ENCODE measurements around the gene DPM2.

The DPM2 gene

GRCh38 chr9:127961155-127961490 lies 23.5 kb upstream of the DPM2 start:
- Histone ChIP-seq H3K4me2 (ENCODE audit: low read length) (no peak overlapping the region), H3K27me3 (ENCODE audit: low read depth, low read length) (no peaks in the 10 kb centered on the region), H3K27ac (ENCODE audit: low read length) (no peak overlapping the region), H3K4me1 (ENCODE audit: low read length) (peaks cover 33% of the 10 kb centered on the region), H2AFZ (ENCODE audit: low read depth, low read length) (no peak overlapping the region), H3K79me2 (ENCODE audit: low read length) (peaks cover 13% of the 10 kb centered on the region; the same call in 1 of the 2 replicates), H3K9me3 (ENCODE audit: insufficient read depth, low read length) (no peaks in the 10 kb centered on the region), H3K9ac (ENCODE audit: low read length) (no peak overlapping the region), H3K4me3 (ENCODE audit: low read length) (no peak overlapping the region), H4K20me1 (ENCODE audit: insufficient read depth, low read length) (peaks cover 6% of the 10 kb centered on the region; the same call in 1 of the 2 replicates), H3K36me3 (replicated peaks; ENCODE audit: low read depth, low read length) (no peaks in the 10 kb centered on the region)
- no peak for TF ChIP-seq EZH2phosphoT487 (IDR thresholded peaks at IDR 0.05; ENCODE audit: low read depth)
- TF ChIP-seq, protein P1, sequence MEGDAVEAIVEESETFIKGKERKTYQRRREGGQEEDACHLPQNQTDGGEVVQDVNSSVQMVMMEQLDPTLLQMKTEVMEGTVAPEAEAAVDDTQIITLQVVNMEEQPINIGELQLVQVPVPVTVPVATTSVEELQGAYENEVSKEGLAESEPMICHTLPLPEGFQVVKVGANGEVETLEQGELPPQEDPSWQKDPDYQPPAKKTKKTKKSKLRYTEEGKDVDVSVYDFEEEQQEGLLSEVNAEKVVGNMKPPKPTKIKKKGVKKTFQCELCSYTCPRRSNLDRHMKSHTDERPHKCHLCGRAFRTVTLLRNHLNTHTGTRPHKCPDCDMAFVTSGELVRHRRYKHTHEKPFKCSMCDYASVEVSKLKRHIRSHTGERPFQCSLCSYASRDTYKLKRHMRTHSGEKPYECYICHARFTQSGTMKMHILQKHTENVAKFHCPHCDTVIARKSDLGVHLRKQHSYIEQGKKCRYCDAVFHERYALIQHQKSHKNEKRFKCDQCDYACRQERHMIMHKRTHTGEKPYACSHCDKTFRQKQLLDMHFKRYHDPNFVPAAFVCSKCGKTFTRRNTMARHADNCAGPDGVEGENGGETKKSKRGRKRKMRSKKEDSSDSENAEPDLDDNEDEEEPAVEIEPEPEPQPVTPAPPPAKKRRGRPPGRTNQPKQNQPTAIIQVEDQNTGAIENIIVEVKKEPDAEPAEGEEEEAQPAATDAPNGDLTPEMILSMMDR (IDR thresholded peaks at IDR 0.05; ENCODE audit: low read depth, low read length), result no peak

- Histone ChIP-seq H3K4me1 (ENCODE audit: low read length) (peaks cover 33% of the 10 kb centered on the region), H3K4me2 (ENCODE audit: low read length) (no peak overlapping the region), H3K27ac (ENCODE audit: low read length) (no peak overlapping the region), H3K36me3 (replicated peaks; ENCODE audit: low read depth, low read length) (no peaks in the 10 kb centered on the region), H3K9ac (ENCODE audit: low read length) (no peak overlapping the region), H3K79me2 (ENCODE audit: low read length) (peaks cover 13% of the 10 kb centered on the region; the same call in 1 of the 2 replicates), H2AFZ (ENCODE audit: low read depth, low read length) (no peak overlapping the region), H3K4me3 (ENCODE audit: low read length) (no peak overlapping the region), H4K20me1 (ENCODE audit: insufficient read depth, low read length) (peaks cover 8% of the 10 kb centered on the region; the same call in 1 of the 2 replicates), H3K9me3 (ENCODE audit: insufficient read depth, low read length) (no peaks in the 10 kb centered on the region), H3K27me3 (ENCODE audit: low read depth, low read length) (no peaks in the 10 kb centered on the region)
- TF ChIP-seq, protein P1 (IDR thresholded peaks at IDR 0.05; ENCODE audit: low read depth, low read length), result no peak
- TF ChIP-seq EZH2phosphoT487 (IDR thresholded peaks at IDR 0.05; ENCODE audit: low read depth), result no peak
Observed at GRCh38 chr9:127960410-127961154, 22.9 kb upstream of the DPM2 start.

DNA sequence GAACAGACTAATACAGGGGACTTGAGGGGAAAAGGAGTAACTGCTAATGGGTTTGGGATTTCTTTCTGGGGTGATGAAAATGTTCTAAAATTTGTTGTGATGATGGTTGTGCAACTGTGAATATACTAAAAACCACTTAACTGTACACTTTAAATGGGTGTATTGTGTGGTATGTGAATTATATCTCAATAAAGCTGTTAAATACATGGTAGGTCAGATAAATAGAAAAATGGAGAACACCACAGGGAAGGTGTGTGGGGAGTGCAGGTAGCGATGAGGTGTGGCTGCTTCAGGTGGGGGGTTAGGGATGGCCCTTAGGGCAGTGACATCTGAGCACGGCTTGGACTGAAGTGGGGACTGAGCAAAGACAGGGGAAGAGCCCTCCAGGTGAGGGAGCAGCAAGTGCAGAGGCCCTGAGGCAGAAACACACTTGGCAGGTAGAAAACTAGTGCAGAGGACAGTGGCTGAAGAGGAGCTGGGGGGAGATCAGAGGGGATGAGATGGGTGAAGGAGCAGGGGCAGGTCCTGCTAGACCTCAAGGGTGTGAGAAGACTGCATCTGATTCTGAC lies 22.3 kb upstream of the DPM2 start:
- Histone ChIP-seq H3K27ac (ENCODE audit: low read length) (no peak overlapping the region), H4K20me1 (ENCODE audit: insufficient read depth, low read length) (peaks cover 13% of the 10 kb centered on the region; the same call in 1 of the 2 replicates), H3K9me3 (ENCODE audit: insufficient read depth, low read length) (no peaks in the 10 kb centered on the region), H3K9ac (ENCODE audit: low read length) (no peak overlapping the region), H3K36me3 (replicated peaks; ENCODE audit: low read depth, low read length) (no peaks in the 10 kb centered on the region), H3K27me3 (ENCODE audit: low read depth, low read length) (no peaks in the 10 kb centered on the region), H2AFZ (ENCODE audit: low read depth, low read length) (no peak overlapping the region), H3K4me3 (ENCODE audit: low read length) (no peak overlapping the region), H3K79me2 (ENCODE audit: low read length) (peaks cover 13% of the 10 kb centered on the region; the same call in 1 of the 2 replicates), H3K4me2 (ENCODE audit: low read length) (no peak overlapping the region), H3K4me1 (ENCODE audit: low read length) (peaks cover 33% of the 10 kb centered on the region)
- TF ChIP-seq, protein P1 (IDR thresholded peaks at IDR 0.05; ENCODE audit: low read depth, low read length), result no peak
- no peak for TF ChIP-seq EZH2phosphoT487 (IDR thresholded peaks at IDR 0.05; ENCODE audit: low read depth)

GRCh38 chr9:127959398-127959797 lies 21.7 kb upstream of the DPM2 start:
- Histone ChIP-seq H3K4me3 (ENCODE audit: low read length) (no peak overlapping the region), H4K20me1 (ENCODE audit: insufficient read depth, low read length) (peaks cover 18% of the 10 kb centered on the region; the same call in 1 of the 2 replicates), H3K4me1 (ENCODE audit: low read length) (peaks cover 34% of the 10 kb centered on the region), H2AFZ (ENCODE audit: low read depth, low read length) (no peak overlapping the region), H3K4me2 (ENCODE audit: low read length) (no peak overlapping the region), H3K36me3 (replicated peaks; ENCODE audit: low read depth, low read length) (no peaks in the 10 kb centered on the region), H3K27me3 (ENCODE audit: low read depth, low read length) (no peaks in the 10 kb centered on the region), H3K79me2 (ENCODE audit: low read length) (peaks cover 10% of the 10 kb centered on the region; the same call in 1 of the 2 replicates), H3K9ac (ENCODE audit: low read length) (no peak overlapping the region), H3K27ac (ENCODE audit: low read length) (no peak overlapping the region), H3K9me3 (ENCODE audit: insufficient read depth, low read length) (no peaks in the 10 kb centered on the region)
- TF ChIP-seq, protein P1 (IDR thresholded peaks at IDR 0.05; ENCODE audit: low read depth, low read length), result no peak
- TF ChIP-seq EZH2phosphoT487 (IDR thresholded peaks at IDR 0.05; ENCODE audit: low read depth), result no peak

Measured in OCI-LY3 (cell line).